Stimulated activated naive CD4-positive, alpha-beta T cell (primary cell): ENCODE results near the gene DAD1.

Experiments
- DNase-seq, 6 experiments: peaks; one replicate each; lab custom pipeline; 2025; lab: John Stamatoyannopoulos, UW

DAD1 gene

GRCh38 chr14:22536853-22537338 is 52.1 kb downstream of the DAD1 start:
- DNase-seq = peak in 3 of 6 experiments; percentile 47 to 71 (median 55)

- DNase-seq = no peak
These were observed 53.1 kb downstream of the DAD1 start for GRCh38 chr14:22535916-22536315.

DNA sequence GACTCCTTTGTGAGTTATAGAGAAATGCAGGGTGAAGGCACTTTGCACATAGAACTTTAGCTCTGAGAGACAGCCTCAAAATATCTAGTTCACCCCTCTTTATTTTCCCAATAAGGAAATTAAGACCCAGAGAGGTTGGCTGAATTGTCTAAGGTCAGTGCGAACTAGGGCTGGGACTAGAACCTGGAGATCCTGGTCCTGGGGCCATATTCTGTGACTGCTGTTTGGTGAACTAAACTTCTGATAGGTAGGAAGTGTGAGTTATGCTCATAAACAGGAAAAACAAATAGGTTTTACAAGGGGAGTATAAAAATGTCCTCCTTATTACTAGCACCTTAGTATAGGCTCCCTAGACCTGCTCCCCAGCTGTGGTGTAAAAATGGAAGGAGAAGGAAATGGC is 53.9 kb downstream of the DAD1 start:
- no peak for DNase-seq

- no peak for DNase-seq
These were observed 54.5 kb downstream of the DAD1 start for GRCh38 chr14:22534547-22534946.

- no peak for DNase-seq
These were observed 55.2 kb downstream of the DAD1 start for GRCh38 chr14:22533739-22534359.

DNA sequence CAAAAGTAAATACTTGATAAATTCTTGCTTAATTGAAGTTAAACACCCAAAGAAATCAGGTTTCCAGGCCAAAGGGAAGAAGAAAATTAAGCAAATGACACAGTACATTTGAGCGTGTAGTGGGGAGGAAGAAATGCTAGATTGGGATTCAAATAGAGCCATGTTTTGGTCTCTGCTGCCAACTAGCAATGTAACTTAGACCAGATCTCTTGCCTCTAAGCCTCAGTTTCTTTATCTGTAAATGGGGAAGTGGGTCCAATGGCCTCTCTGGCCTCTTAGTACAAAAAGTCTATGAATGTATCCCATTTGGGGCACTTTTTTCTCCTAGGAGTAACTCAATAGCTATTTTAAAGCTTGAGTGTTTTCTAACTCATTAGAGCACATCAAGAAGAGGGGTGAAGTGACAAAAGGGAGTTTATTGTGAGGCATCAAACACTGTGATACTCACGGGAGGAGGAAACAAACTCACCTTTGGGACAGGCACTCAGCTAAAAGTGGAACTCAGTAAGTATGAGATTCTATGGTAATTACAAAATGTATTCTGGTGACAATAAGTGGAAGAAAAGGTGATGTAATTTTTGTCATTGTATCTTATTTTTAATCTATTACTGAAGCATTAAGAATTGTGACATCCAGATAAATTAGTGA is 55.8 kb downstream of the DAD1 start:
- no peak for DNase-seq

- no peak for DNase-seq
These were observed 56.5 kb downstream of the DAD1 start for GRCh38 chr14:22532345-22533056.

DNA sequence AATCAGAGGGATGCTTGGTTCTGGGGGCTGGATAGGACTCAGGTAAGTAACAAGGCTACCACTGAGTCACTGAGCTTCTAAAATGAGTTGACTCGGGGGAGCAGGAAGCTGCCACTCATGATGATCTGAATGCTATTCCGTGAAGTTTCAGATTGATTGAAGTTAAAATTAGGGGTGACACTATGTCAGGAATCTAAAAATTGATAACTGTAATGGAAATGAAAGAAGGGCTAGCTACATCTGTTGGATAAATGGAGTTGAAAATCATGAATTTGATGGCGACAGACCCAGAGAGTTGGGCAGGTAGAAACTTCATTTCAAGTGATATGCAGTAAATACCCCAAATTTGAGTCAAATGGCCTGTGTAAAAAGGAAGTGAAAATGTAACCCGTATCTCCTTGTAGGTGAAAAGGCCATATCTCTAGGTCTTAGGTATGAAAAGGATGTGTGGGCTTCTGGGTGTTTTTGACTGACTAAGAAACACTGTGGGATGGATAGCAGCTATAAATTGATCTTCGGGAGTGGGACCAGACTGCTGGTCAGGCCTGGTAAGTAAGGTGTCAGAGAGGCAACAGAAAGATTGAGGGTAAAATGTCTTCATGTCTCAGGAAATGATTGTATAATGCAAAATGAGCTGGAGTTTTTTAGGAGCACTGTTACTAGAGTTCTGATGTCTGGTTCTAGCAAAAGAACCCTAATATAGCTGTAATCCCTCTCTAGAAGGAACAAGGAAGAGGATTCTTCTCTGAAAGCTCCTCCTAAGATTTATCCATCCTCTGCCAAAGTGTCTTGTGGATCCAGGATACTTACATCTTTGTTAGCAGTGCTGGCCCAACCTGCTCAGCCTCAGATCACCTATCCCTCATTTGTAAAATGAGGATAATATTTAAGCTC is 57.3 kb downstream of the DAD1 start:
- peak in 3 of 6 experiments; percentile 17 to 62 (median 37) for DNase-seq

- DNase-seq = no peak
These were observed 58.9 kb downstream of the DAD1 start for GRCh38 chr14:22530127-22530526.

GRCh38 chr14:22526744-22527143 is 62.3 kb downstream of the DAD1 start:
- DNase-seq = no peak

DNA sequence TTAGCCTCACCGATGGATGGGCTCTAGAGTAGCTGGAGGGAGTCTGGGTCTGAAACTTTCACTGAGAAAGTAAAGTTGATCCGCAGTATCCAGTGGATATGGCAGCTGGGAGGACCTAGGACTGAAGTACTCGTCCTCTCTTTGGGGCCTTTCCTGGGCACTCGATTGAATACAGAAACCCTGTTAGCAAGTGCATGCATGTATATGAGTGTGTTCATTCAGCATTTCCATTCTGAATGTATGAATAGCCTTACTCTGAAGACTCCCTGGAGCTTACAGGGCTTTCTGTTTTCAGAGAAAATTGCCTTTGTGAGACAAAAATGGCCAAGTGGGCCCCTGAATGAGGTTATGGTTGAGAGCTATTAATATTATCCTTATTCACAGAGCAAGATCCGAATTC is 62.8 kb downstream of the DAD1 start:
- no peak for DNase-seq

DNA sequence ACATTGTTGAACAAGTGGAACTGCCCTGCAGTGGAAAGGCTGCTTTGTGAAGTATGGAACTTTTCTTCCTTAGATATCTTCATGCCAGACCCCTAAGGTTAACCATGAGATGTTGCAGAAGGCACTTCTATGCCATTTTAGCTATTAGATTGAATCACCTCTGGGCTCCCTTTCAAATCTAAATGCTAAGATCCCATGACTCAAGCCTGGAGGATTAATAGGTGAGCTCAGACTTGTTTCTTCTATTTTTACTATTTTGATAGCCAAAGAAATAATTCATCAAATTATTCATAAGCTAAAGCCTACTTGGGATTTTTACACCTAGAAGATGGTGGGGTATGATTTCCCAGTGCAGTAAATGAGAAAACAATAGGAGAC is 64.3 kb downstream of the DAD1 start:
- DNase-seq = no peak

- DNase-seq = no peak
These were observed 64.8 kb downstream of the DAD1 start for GRCh38 chr14:22524115-22524783.

DNA sequence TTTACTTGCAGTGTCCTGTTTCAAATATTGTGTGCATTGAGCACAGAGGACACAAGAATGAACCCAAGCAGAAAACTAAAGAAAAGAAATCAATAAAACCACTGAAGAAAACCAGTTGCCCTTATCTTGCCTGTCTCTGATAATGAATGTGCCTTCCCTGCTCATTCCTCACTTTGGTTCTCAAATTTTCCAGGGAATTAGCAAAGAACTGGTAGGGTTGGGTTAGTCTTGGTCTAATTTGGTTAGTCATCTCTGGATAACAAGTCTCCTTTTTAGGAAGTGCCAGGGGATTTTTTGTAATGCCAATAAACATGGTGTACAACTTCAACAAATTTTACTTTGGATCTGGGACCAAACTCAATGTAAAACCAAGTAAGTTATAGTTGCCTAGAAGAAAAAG is 65.7 kb downstream of the DAD1 start:
- DNase-seq = no peak

DNA sequence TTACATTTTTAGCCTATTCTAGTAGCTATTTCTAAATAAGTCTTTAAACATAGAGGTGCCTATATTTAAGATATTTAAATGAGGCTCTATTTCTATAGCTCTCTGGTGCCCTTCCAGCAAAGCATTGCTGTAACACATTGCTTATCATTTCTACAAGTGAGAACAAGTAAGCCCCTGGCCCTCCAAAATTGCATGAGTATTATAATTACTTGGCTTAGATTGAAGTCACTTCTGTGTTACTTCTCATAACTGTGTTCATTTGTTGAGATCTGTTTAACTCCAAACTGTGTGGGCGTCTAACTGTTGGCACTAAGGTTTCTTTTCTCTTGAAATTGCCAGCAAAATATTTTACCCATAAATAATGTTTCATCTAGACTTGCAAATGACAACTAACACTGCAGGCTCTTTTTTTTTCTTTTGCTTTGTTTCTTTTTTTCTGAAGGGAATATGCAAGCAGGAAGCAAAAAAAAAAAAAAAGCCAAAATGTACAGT is 66.5 kb downstream of the DAD1 start:
- DNase-seq = no peak

- no peak for DNase-seq
These were observed 67.4 kb downstream of the DAD1 start for GRCh38 chr14:22521449-22522239.

DNA sequence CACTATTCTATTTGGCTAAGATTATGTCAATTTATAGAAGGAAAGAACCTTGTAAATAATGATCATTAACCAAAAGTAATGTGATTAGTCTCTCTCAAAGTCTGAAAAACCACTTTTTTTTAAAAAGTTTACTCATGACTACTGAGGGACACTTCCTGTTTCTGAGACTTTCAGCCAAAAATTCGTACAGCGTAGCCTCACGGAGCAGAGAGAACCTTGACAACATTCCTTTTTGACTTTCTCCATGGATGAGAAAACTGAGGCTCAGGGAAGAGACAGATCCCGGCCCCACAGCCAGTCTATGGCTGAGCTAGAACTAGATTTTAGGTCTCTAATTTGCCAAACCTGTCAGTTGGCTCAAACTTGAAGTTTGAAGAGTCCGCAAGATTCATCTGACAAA is 68.2 kb downstream of the DAD1 start:
- no peak for DNase-seq

DNA sequence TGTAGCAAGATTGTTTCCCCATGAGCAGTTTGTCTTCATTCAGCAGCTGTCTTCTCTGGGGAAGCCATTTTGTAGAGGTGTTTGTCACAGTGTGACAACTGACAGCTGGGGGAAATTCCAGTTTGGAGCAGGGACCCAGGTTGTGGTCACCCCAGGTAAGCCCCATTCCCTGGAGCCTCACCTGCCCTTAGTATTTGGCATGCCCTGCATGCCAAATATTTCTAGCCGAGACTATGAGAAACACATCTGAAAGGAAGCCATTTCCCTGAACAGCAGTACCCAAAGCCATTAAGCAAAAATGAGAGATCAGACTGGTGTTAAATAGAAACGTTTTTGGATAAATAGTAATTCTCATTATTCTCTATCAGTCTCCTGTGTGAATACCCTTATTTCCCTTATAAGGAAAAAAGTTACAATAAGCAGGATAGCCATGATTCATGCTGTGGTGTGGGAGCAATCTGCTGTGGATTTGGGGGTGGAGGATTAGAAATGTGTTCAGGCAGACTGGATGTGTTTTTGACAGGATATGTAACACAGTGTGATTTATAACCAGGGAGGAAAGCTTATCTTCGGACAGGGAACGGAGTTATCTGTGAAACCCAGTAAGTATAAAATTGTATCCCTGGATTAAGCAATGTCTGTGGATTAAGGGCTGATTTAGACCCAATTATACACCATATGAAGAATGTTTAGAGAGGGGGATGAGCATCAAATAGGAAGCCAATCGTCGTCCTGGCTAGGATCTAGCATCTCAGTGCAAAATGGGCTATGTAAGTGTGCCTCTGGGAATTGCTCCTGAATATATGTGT is 68.9 kb downstream of the DAD1 start:
- DNase-seq = peak in 1 of 6 experiments; percentile 27

GRCh38 chr14:22518073-22518472 is 71.0 kb downstream of the DAD1 start:
- DNase-seq = no peak
